Measurements from ENCODE around the gene GAN.
A peak's percentile ranks its signal among the peaks of the same experiment; 100 is the strongest.
"Not testable (repeated sequence)": the region's sequence is repeated elsewhere in the genome, so short reads cannot be mapped to it uniquely, and the experiment has no call there.

GAN gene

GRCh38 chr16:81397879-81398520, 83.2 kb downstream of the GAN start:
- no peak for DNase-seq (ENCODE audit: low read depth in 2 of 2)

DNA sequence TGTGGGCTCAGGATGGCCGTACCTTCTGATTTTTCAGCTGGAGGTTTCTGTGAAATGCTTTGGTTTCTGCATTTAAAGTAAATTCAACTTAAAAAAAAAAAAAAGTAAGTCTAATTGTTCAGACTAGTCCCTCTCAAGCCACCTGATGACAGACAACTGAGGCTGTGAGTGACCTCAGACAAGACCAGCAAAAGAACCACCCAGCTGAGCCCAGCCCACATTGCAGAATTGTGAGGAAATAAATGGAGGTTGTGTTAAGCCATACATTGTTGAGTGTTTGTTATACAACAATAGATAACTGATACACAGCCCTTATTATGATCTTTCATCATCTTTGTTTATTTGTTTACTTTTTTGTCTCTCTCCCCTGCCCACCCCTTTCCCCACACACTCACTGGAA, 85.1 kb downstream of the GAN start:
- DNase-seq (ENCODE audit: low read depth in 2 of 2) = no peak

DNA sequence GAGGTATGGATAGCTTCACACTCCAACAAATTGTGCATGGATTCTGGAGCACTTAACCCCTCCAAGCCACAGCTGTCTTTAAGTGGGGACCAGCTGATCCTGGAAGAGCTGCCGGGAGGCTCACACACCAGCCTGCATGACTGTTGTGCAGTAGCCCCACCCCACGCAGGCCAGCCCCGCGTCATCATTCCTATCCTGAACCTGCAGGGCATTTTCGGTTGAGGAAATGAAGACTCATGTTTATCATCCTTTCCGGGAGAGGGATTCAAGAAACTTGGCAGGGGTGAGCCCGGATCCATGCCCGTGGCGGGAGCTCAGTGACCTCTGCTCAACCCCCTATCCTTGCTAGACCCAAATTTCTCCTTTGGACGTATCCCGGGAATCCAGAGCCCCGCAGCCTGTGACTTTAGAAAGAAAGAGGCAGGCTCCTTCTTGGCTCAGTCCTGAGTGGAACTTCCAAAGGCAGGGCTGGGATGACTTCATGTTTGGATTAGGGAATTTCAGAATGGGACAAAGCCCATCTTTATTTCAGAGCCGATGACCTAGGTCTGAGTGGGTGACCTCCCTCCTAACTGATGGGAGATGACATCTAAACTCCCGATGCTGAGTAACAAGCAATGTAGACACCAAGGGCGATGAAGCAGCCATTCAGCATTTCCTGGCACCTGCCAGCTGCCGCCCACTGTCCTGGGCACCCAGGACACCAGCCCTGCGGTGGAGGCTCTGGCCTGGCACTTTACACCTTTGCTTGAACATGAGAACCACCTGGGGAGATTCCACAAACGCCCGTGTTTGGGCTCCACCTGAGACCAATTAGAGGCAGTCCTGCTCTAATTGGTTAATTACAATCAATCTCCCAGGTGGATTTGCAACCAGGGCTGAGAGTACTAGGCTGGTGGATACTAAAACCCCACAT, 86.5 kb downstream of the GAN start:
- no peak for DNase-seq (ENCODE audit: low read depth in 2 of 2)

- no peak for DNase-seq (ENCODE audit: low read depth in 2 of 2)
Measured at GRCh38 chr16:81403208-81403600, 88.4 kb downstream of the GAN start.

DNA sequence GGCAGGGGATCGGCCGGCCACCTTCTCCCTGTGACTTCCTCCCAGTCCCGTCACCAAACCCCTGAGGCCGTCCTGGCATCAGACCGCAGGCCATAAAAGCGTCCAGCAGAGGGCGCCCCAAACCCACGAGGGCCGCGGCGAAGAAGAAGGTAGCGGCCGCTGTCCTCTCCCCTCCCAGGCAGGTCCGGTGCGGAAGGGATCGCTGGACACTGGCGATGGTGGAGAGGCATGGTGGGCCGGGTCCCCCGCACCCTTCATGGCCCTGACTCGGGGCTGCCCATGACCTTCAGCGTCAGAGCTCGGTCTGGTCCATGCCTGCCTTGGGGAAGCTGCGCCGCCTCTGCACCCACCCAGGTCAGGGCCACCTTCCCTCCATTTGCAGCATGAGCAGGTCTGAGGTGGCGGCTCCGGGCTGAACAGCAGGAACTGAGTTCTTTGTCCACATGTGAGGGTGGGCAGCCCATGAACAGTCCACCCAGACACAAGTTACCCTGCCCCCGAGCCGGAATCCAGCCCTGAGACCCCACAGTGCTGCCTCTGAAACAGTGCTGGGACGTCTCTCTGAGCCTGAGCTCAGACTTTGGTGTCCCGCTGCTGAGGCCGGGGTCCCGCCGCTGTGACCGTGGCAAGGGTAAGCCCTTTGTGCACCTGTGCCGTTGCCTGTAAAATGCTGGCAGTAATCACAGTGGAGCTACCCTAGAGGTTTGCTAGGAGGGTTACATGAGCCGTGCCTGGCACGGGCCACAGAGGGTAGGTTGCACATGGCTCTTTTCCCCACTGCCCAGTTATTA, 89.0 kb downstream of the GAN start:
- DNase-seq (ENCODE audit: low read depth in 2 of 2) = peak; percentile 62 to 66

DNA sequence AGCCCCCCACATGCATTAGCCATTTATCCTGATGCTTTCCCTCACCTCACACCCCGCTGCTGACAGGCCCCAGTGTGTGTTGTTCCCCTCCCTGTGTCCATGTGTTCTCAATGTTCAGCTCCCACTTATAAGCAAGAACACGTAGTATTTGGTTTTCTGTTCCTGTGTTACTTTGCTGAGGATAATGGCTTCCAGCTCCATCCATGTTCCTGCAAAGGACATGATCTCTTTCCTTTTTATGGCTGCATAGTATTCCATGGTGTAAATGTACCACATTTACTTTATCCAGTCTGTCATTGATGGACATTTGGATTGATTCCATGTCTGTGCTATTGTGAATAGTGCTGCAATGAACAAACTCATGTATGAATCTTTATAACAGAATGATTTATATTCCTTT, 90.2 kb downstream of the GAN start:
- DNase-seq (ENCODE audit: low read depth in 2 of 2) = not testable (repeated sequence)

GRCh38 chr16:81405702-81406113, 90.9 kb downstream of the GAN start:
- no peak for DNase-seq (ENCODE audit: low read depth in 2 of 2)

- no peak for DNase-seq (ENCODE audit: low read depth in 2 of 2)
Measured at GRCh38 chr16:81408409-81408950, 93.7 kb downstream of the GAN start.

DNA sequence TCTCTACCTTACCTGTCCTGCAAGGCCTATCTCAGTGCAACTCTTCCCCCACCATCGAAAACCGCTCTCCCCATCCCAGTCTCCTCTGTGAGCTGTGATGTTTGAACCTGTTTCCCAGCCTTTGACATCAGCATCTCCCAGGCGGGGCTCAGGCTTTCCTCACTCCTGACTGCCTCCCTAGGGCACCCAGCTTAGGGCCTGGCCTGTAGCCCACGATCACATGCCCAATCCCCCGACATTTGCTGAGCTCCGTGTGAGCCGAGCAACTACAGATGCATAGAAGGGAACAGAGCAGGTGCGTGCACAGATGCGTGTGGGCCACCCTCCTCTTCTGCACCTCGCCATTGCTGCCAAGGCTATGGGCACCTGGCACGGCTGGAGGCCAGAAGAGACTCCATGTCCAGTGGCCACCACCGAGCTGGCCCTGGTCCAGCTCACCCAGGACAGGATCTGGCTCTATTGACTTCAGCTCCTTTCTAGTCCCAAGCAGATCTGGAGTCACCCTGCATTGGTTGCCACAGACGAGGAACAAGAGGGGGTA, 94.3 kb downstream of the GAN start:
- no peak for DNase-seq (ENCODE audit: low read depth in 2 of 2)

DNA sequence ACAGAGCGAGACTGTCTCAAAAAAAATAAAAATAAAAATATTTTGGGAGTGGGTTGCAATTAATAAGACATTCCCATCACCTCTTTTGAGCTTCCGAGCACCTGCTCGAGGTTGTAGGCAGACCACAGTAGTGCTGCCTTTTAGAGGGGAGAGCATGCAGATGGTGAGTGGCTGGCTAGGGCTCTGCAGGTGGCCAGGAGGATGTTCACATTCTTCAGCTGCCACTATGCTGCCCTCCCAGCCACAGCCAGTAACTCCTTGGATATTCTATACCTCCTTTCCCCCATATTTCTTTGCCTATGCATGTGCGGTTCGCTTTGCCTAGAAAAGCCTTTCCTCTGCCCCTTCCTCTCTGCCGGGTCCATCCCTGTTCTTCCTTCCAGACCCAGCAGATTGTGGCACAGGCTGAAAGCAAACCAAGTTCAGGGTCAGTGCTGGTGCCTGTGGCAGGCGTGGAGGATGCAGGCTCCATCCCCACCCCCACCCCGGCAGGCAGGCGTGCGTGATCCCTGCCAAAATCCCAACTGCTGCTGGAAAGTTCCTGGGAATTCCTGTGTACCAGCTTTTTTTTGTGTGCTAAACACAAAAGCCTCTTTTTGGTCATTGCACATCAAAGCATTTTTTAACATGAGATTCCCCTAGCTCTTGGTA, 96.0 kb downstream of the GAN start:
- DNase-seq (ENCODE audit: low read depth in 2 of 2) = no peak

DNA sequence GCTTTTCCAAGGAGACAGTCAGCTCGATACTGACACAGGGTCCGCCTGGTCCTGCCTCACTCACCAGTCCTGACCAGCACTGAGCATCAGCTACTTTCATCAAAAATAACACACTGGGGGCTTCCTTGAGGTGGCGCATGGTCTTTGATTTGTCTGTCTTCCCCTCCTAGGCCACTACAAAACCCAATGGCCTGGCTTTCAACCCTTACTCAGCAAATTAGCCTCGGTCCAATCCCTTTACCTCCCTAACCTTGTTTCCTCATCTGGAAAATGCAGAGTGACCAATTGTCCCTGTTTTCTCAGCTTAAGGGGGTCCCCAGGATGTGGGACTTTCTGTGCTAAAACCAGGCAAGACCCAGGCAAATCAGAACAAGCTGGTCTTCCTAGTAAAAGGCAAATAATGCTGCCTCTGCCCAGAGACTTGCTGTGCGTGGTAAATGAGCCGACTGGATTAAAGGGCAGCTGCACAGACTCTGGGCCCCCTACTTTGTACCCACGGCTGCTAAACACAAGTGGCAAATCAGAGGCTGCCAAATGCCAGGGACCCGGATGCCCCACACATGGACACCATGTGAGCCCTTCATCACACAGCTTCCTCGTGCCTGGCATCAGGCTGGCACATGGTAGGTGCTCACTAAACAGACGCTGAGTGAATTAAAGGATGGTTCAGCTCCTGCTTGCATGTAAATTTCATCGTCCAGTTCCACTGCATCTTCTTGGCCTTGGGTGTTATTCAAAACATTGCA, 98.7 kb downstream of the GAN start:
- no peak for DNase-seq (ENCODE audit: low read depth in 2 of 2)

- DNase-seq (ENCODE audit: low read depth in 2 of 2) = no peak
Measured at GRCh38 chr16:81415751-81416150, 101.0 kb downstream of the GAN start.

DNA sequence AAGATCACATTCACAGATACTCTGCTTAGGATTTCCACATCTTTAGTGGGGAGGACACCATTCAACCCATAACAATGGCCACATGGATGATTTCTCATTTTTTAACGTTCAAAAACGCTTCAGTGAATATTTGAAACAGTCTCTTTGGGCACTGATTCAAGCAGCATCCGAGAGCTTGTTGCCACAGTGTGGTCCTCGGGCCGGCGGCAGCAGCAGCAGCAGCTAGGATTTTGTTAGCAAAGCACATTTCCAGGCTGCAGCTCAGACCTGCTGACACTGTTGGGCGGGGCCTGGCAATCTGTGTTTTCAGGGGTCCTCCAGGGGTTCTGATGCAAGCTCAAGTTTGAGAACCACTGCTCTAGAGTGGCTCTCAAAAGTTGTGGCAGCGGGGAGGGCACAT, 102.0 kb downstream of the GAN start:
- no peak for DNase-seq (ENCODE audit: low read depth in 2 of 2)

- no peak for DNase-seq (ENCODE audit: low read depth in 2 of 2)
Measured at GRCh38 chr16:81417210-81417609, 102.4 kb downstream of the GAN start.

GRCh38 chr16:81419806-81420205, 105.0 kb downstream of the GAN start:
- no peak for DNase-seq (ENCODE audit: low read depth in 2 of 2)

DNA sequence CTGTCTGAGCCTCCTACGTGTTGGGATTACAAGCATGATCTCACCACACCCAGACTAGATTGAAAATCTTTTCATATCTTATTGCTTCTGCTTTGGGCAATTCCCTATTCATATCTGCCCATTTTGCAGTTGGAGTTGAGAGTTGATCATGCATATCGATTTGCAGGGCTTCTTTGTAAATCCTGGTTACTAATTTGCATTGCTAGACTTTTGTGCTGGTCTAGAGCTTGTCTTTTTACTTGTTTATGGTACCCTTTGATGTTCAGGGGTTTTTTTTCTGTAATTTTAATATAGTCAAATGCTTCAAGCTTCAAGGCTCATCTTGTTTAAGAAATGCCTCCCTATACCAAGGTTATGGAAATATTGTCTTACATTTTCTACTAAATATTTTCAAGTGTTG, 106.4 kb downstream of the GAN start:
- DNase-seq (ENCODE audit: low read depth in 2 of 2) = no peak

DNA sequence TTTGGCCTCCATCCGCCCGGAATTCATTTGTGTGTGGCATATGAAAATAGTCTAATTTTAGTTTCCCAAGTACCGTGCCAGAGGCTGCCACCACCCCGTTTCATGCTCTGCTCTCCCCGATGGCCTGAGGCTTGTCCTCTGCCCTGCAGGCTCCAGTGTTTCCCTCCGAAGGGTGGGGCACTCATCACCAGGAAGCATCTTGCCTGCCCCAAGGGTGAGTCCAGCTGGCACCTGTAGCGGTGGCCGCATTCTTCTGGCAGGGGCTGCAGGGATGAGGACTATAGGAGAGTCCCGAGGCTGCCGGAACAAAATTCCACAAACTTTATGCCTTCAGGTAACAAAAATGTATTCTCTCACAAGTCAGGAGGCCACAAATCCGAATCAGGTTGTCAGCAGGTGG, 106.8 kb downstream of the GAN start:
- DNase-seq (ENCODE audit: low read depth in 2 of 2) = no peak

- DNase-seq (ENCODE audit: low read depth in 2 of 2) = not testable (repeated sequence)
Measured at GRCh38 chr16:81422153-81422552, 107.4 kb downstream of the GAN start.

DNA sequence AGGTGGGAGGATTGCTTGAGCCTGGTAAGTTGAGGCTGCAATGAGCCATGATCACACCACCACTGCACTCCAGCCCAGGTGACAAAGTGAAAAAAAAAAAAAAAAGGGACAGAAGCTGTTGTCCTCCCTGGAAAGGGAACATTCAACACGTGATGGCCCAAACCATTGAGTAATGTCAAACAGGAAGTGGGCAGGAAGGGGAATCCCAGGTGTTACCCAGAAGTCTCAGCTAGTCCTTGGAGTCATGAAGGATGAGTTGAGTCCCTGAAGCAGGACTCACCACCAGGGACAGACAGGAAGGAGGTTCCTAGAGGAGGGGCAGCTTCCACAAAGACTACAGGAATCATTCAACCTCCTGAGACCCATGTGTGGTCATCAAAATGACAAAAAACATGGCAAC, 110.0 kb downstream of the GAN start:
- DNase-seq (ENCODE audit: low read depth in 2 of 2) = no peak

- no peak for DNase-seq (ENCODE audit: low read depth in 2 of 2)
Measured at GRCh38 chr16:81427219-81427618, 112.5 kb downstream of the GAN start.

All from stimulated activated CD8-positive, alpha-beta memory T cell treated with anti-CD3 and anti-CD28 coated beads, Interleukin-2, amount 100 ng/mL, for 1 hour (primary cell).